TTC549 (cell line): ENCODE results near the gene ACSM2B.
"Not testable (repeated sequence)": the region's sequence is repeated elsewhere in the genome, so short reads cannot be mapped to it uniquely, and the experiment has no call there.

Source experiments
- FAIRE-seq: peaks from 2 replicates; lab custom pipeline; 2012; peaks lifted over from hg19 to GRCh38; lab: Jason Lieb, UNC

The ACSM2B gene

DNA sequence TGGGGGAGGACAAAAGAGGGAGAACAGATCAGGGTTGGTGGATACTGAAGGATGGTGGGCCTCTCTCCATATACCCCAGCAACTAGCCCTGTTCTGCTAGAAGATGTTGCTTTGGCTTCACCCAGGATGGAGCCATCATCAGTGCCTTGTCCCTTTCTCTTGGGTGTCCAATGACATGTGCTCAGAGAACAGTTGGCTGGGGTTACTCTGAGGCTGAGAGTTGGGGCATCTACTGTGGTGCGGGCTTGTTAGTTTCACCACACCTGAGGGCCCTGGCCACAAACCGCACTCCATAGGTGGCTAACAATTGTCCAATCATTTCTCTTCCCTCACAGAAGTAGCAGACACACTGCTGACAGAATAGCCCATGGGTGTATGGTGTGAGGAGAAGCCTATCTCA is 18.9 kb upstream of the ACSM2B start:
- not testable (repeated sequence) for FAIRE-seq

- not testable (repeated sequence) for FAIRE-seq
These were observed 16.6 kb upstream of the ACSM2B start for GRCh38 chr16:20592780-20593179.

GRCh38 chr16:20589486-20589885 is 13.3 kb upstream of the ACSM2B start:
- not testable (repeated sequence) for FAIRE-seq

DNA sequence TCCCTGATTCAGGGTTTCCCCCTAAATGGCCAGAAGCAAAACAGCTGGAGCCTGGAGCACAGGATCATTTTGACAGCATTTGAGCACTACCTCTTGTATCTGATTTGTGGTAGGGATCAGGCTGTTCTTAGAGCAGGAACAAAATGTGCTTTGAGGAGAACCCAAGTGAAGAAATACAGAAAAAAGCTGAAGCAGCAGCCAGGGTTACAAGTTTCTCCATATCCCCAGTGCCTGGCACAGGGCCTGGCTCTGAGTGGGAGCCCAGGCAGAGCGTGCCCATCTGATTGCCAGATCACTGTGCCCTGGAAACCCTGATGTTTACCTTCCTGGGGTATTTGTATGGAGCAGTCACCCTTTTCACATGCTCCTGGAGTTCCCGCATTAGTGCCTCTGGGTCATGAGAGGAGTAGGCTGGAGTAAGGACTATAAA is 11.5 kb upstream of the ACSM2B start:
- FAIRE-seq, result not testable (repeated sequence)

DNA sequence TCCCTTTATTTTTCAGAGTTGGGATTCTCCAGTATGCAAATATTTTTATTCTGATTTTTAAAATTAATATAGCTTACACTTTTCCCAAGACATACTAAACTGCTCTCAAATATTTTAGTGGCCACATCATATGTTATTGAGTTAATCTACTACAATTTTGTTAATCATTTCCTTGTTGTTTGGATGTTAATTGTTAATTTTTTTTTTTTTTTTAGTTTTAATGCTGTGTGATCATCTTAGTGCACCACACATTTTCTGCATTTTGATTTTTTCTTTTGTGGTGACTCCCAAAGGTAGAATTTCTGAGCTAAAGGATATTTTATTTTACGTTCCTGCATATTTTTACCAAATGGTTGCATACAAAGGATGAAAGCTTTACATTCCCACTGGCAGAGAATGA is 10.5 kb upstream of the ACSM2B start:
- FAIRE-seq, result not testable (repeated sequence)

- not testable (repeated sequence) for FAIRE-seq
These were observed 9.9 kb upstream of the ACSM2B start for GRCh38 chr16:20586112-20586511.

GRCh38 chr16:20580487-20581259 is 4.5 kb upstream of the ACSM2B start:
- FAIRE-seq, result not testable (repeated sequence)

DNA sequence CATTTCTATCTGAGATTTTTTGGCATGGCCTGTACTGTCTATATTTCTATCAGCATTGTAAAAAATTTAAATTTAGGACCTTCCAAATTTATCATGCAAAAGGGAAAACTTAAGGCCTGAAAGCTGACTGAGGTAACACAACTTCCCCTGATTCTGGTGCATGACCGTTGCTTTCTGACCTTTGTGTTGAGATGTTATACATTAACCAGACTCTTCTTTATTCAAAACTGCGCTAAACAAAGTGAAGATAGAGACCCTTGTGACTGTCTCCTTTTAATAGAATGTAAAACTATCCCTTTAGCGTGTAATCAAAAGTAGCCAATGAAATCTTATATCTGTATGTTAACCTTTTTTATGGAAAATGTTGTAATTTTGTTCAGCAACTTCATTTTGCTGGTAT is 1.9 kb upstream of the ACSM2B start:
- FAIRE-seq, result not testable (repeated sequence)

GRCh38 chr16:20569117-20569651 is 7.0 kb downstream of the ACSM2B start:
- FAIRE-seq, result not testable (repeated sequence)

DNA sequence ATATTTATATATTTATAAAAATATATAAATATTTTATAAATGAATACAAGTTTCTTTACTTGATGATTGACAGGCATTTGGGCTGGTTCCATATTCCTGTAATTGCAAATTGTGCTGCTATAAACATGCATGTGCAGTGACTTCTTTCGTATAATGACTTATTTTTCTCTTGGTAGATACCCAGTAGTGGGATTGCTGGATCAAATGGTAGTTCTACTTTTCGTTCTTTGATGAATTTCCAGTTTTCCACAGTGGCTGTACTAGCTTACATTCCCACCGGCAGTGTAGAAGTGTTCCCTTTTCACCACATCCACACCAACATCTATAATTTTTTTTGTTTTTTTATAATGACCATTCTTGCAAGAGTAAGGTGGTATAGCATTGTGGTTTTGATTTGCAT is 7.8 kb downstream of the ACSM2B start:
- no peak for FAIRE-seq

DNA sequence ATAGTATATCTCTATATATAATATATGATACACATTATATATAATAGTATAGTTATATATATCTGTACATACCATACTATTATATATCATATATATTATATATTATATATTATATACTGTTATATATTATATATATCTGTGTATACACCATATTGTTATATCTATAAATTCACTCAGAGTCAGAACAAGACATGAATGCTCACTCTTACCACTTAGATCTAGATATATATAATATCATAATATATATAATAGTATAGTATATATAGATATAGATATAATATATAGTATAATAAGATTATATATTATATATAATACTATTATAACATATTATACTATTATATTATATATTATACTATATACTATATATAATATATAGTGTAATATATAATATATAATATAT is 9.3 kb downstream of the ACSM2B start:
- no peak for FAIRE-seq

DNA sequence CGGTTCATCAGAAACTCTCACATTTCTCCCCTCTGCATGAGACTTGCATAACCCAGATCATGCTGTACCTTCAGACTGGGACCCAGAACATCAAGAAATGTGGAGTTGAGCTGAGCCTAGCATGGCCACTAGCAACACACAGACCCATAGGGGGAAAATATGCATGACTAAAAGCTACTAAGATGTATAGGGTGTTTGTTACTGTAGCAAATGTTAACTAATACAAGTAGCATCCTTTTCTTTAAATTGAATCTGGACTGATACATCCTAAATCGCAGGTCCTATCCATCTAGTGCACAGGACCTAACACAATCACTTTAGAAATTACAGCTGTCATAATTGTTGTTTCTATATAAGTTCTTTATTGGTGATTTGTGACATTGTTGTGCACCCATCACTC is 10.8 kb downstream of the ACSM2B start:
- not testable (repeated sequence) for FAIRE-seq

GRCh38 chr16:20564218-20564617 is 11.9 kb downstream of the ACSM2B start:
- not testable (repeated sequence) for FAIRE-seq

- not testable (repeated sequence) for FAIRE-seq
These were observed 20.5 kb downstream of the ACSM2B start for GRCh38 chr16:20555628-20556027.

DNA sequence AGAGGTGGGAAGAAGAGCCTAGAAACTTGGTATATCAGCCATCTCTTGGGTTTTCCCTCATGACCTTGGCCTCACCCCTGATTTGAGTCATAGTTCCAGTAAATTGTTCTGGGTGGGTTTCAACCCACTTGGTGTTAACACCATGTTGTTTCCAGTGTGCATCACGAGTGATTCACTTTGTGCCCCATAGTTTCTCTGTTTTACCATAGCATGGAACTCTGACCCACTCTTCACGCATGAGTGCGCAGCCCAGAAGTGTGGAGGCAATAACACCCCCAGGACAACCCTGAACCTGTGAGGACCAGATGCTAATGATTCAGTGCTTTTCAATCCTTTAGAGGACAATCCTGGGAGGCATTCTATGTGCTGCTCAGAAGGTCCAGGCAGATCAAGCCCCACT is 21.5 kb downstream of the ACSM2B start:
- FAIRE-seq, result not testable (repeated sequence)

GRCh38 chr16:20553493-20553892 is 22.7 kb downstream of the ACSM2B start:
- not testable (repeated sequence) for FAIRE-seq

- not testable (repeated sequence) for FAIRE-seq
These were observed 29.2 kb downstream of the ACSM2B start for GRCh38 chr16:20546951-20547350.

GRCh38 chr16:20546278-20546853 is 29.8 kb downstream of the ACSM2B start:
- not testable (repeated sequence) for FAIRE-seq

DNA sequence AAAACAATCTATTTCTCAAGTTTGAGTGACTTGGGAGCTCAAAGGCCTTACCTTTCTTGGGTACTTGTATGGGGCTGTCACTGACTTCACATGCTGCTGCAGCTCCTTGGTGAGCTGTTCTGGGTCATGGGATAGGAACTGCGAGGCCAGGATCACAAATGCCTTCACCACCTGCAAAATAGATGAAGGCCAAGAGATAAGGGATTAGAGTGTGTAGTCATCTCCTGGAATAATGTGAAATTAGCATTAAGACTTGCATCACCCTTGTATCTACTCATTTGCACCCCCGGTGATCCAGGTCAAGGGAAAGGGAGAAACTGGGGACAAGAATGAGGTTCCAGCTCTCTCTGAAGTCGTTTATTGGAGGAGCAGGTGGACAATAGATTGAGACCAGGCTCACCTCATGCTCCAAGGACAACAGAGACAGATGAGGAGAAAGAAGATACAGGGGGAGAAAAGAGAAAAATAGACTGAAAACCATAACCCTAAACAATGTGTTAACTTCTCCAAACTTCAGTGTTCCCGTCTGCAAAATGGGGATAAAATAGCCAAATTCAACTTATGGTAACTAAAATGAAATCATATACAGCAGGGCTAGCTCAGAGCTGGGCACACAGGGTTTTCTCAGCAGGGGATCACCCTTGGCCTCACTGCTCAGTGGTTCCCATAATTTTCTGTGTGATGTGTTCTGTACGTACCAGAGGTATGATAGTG is 35.4 kb downstream of the ACSM2B start:
- FAIRE-seq, result not testable (repeated sequence)

DNA sequence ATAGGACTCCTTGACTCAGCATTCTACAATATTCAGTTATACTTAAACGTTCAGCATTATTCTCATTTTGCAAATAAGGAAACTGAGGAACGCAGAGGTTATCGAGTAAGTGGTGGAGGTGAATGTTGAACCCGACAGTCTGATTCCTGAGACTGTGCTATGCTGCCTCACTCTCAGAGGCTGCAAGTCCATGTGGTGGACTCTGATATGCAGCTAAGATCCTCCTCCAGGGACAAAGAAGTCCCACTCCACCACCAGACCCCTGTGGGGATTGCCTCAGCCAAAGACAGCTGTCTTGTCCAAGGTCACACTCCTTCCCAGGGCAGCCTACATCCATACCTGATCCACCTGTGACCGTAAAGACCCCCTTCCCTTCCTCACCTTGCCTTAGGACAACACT is 37.5 kb downstream of the ACSM2B start:
- no peak for FAIRE-seq

DNA sequence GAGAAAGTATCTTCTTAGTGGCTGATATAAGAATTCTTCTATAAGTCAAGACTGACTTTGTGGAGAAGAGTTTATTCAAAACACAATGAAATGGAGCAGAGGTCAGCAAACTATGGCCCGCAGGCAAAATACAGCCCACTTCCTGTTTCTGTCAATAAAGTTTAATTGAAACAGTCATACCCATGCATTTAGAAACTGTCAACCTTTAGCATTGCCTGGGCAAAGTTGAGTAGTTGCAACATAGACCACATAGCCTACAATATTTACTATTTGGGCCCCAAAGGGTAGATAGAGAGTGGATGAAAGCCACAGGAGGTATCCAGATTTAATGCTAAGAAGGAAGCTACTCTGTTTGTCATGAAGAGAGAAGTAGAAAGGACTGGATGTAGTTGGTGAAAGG is 38.0 kb downstream of the ACSM2B start:
- FAIRE-seq, result no peak

DNA sequence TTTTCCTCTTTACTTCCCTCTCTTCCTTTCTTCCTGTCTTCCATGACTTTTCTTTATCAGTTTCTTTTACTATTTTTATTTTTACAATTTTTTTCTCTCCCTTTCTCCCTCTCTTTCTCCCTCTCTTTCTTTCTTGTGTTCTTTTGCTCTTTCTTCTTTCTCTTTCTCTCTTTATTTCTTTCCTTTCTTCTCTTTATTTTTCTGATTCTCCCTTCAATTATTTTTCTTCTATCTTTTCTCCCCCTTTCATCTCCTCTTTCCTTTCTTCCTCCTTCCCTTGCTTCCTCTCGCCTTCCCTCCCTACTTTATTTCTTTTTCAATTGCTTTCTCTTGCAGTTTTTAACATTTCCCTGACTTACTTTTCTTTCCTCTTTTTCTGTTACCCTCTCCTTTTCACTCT is 39.5 kb downstream of the ACSM2B start:
- FAIRE-seq, result not testable (repeated sequence)

- FAIRE-seq, result not testable (repeated sequence)
These were observed 43.8 kb downstream of the ACSM2B start for GRCh38 chr16:20532284-20532792.
